Left lung (tissue), 10 donors: ENCODE data around the gene DCT. TPM values are rescaled to one million over a fixed set of nuclear protein-coding genes. Genes with fewer than 3 reads are reported as not detected.

Source experiments
- ATAC-seq: fragments of 200-7000 bp; cut with Tn5 transposase; one replicate; pipeline ENCODE4 v1.9.1; 2020; ENCODE audit warnings: moderate library complexity
- DNase-seq, 4 donors: peaks; one replicate each; pipeline ENCODE4 v3.0.0-alpha.2; 2013 to 2020
- H3K27ac ChIP-seq, 2 donors: fragments of 200-600 bp; sonication (generic) in 1 of 2; one replicate each; pipeline versions ENCODE4 v1.5.0 to v1.8.0; 2020 to 2021
- H3K27me3 ChIP-seq, 2 donors: fragments of 200-600 bp; sonication (generic) in 1 of 2; one replicate each; pipeline versions ENCODE4 v1.5.0 to v1.8.0; 2020 to 2021
- H3K36me3 ChIP-seq, 2 donors: fragments of 200-600 bp; sonication (generic) in 1 of 2; one replicate each; pipeline versions ENCODE4 v1.5.0 to v1.8.0; 2020 to 2021
- H3K4me1 ChIP-seq, 2 donors: fragments of 200-600 bp; one replicate each; pipeline ENCODE4 v1.8.0; 2021
- H3K4me3 ChIP-seq, 2 donors: fragments of 200-600 bp; sonication (generic) in 1 of 2; one replicate each; pipeline versions ENCODE4 v1.5.0 to v1.8.0; 2020 to 2021; ENCODE audit warnings: mild to moderate bottlenecking in 1 of 2
- H3K9me3 ChIP-seq, 2 donors: fragments of 200-600 bp; sonication (generic) in 1 of 2; one replicate each; pipeline versions ENCODE4 v1.5.0 to v1.8.0; 2020 to 2021
- intact Hi-C, 2 donors: fragments of 100-400 bp; cut with DNase I; formaldehyde crosslinking; loops; one replicate each; pipeline versions ENCODE4 v1.11.2 to v1.14.2; 2022
- polyA plus RNA-seq, 6 donors: library from polyadenylated mRNA; unstranded; fragments of 120-200 nt; gene quantifications; one replicate each; pipeline ENCODE4 v1.2.1, GENCODE V29; 2013; ENCODE audit not compliant: insufficient read length in 6 of 6
- total RNA-seq, 2 donors: library from RNA; stranded (reverse); fragmentation: NEBNext Ultra II Directional; extraction: Animal tissue kit (Norgen Biotek cat#: 25700); gene quantifications; one replicate each; pipeline ENCODE4 v1.2.1, GENCODE V29; 2021
- TF ChIP-seq, protein P1 (sequence below), 2 donors: fragments of 200-600 bp; sonication (generic) in 1 of 2; IDR thresholded peaks; one replicate each; pipeline versions ENCODE4 v1.5.0 to v1.8.0; 2021; ENCODE audit warnings: antibody characterized with exemption in 2 of 2
- donor health status: DM: no; HTN: yes; CAD: no.
- donor health status: DM: no; HTN: no; CAD: no.

The DCT gene
- total and polyA plus RNA-seq, 8 donors = 0.06 to 0.38 (median 0.31) TPM; not detected in 1

DNA sequence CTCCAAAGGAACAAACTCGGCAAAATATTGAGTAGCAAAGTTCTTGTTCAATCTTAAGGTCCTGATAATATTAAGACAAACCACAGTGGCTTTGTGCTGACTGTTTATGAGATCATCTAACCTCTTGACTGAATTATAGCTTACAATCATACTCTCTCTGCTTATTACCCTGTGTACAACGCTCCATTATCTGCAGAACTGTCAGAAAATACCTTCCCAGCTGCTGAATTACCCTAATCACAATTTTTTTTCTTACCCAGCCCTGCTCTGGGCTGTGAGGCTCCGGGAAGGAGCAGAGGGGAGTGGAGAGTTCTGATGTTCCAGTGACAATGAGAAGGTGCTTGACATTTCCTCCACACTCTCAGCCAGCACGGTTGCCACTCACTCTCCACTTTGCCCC, 64.8 kb downstream of the DCT start:
- Histone ChIP-seq H3K4me1 (no peaks in the 10 kb centered on the region), H3K36me3 (no peaks in the 10 kb centered on the region), H3K27ac (no peak overlapping the region), H3K27me3 (peaks cover 0 to 16% of the 10 kb centered on the region in 2 donors), H3K4me3 (no peak overlapping the region), H3K9me3 (peaks cover 0 to 2% of the 10 kb centered on the region in 2 donors)
- ATAC-seq (no peak), DNase-seq (no peak)
- intact Hi-C loops = no loop called here
- TF ChIP-seq, protein P1, sequence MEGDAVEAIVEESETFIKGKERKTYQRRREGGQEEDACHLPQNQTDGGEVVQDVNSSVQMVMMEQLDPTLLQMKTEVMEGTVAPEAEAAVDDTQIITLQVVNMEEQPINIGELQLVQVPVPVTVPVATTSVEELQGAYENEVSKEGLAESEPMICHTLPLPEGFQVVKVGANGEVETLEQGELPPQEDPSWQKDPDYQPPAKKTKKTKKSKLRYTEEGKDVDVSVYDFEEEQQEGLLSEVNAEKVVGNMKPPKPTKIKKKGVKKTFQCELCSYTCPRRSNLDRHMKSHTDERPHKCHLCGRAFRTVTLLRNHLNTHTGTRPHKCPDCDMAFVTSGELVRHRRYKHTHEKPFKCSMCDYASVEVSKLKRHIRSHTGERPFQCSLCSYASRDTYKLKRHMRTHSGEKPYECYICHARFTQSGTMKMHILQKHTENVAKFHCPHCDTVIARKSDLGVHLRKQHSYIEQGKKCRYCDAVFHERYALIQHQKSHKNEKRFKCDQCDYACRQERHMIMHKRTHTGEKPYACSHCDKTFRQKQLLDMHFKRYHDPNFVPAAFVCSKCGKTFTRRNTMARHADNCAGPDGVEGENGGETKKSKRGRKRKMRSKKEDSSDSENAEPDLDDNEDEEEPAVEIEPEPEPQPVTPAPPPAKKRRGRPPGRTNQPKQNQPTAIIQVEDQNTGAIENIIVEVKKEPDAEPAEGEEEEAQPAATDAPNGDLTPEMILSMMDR (IDR thresholded peaks at IDR 0.05) = no peak

DNA sequence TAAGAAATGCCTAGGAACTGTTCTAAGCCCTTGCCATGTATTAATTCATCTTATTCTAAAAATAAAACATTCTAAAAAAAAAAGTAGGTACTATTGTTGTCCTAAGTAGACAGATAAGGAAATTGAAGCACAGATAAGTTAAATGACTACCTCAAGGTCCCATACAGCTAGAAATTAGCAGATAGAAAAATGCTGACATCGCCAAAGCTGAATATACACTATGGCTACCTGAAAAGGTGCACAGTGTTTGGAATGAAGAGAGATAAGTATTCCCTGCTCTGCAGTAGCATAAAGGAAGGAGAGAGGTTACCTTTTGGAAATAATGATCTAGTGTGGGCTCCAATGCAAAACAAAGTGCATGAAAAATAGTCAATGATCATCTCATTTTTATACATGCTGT, 65.3 kb downstream of the DCT start:
- intact Hi-C loops = no loop called here

DNA sequence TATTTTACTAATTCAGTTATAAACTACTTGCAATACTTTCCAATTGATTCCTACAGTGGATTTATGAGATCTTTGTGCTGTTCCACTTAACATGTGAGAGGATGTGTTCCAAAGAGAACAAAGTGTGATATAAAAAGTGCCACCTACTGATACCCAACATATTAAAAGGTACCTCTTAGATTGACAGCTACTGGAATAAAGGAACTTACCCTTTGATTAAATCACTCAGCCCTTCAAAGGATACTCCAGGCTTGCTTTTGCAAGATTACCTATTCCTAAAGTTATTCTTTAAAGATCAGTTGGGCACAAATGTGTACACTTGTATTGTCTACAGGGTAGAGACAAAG, 65.9 kb downstream of the DCT start:
- TF ChIP-seq, protein P1 (IDR thresholded peaks at IDR 0.05) = no peak
- DNase-seq (no peak), ATAC-seq (no peak)
- intact Hi-C loops = no loop called here
- no peak overlapping the region for H3K27ac ChIP-seq
- no peak overlapping the region for H3K4me3 ChIP-seq
- H3K4me1 ChIP-seq = no peaks in the 10 kb centered on the region
- peaks cover 0 to 2% of the 10 kb centered on the region in 2 donors for H3K9me3 ChIP-seq
- peaks cover 0 to 16% of the 10 kb centered on the region in 2 donors for H3K27me3 ChIP-seq
- H3K36me3 ChIP-seq = no peaks in the 10 kb centered on the region

More for the DNA sequence above, 65.3 kb downstream of the DCT start:
- ATAC-seq (no peak), DNase-seq (no peak)
- Histone ChIP-seq H3K4me3 (no peak overlapping the region), H3K36me3 (no peaks in the 10 kb centered on the region), H3K27me3 (peaks cover 0 to 16% of the 10 kb centered on the region in 2 donors), H3K27ac (no peak overlapping the region), H3K4me1 (no peaks in the 10 kb centered on the region), H3K9me3 (peaks cover 0 to 2% of the 10 kb centered on the region in 2 donors)
- TF ChIP-seq, protein P1 (IDR thresholded peaks at IDR 0.05) = no peak

DNA sequence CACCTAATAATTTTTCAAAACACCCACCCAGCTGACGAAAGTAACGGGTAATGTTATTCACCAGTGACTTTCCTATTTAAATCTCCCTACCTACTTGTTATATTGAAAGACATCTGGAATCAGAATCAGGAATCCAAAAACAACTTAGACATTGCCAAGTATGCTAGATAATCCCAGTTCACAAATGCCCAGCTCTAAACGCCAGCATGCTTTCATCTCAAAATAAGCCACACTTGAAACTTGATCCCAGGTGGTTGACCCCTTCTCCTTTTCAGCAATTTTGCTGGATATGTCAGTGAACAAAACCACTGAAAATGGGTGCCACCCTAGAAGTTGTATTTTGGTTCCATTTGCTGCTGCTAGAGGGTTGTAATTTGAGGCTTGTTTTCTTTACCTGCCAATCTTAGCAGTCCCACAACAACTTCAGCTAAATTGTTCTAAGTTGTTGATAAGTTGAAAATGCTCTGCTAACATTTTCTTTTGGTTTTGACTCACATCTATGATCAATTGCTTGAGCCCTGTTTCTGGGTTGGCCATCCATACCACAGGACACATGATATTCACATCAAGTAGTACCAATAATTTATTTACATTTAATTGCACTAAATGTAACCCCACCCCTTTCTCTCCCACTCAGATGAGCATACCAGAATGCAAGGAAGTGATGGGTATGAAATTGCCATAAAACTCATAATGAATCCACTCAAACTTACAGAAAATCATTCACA, 66.4 kb downstream of the DCT start:
- Histone ChIP-seq H3K4me3 (no peak overlapping the region), H3K27ac (no peak overlapping the region), H3K9me3 (peaks cover 0 to 2% of the 10 kb centered on the region in 2 donors), H3K36me3 (no peaks in the 10 kb centered on the region), H3K27me3 (peaks cover 0 to 16% of the 10 kb centered on the region in 2 donors), H3K4me1 (no peaks in the 10 kb centered on the region)
- no peak for ATAC-seq
- DNase-seq = no peak
- TF ChIP-seq, protein P1 (IDR thresholded peaks at IDR 0.05) = no peak
- intact Hi-C loops = no loop called here

DNA sequence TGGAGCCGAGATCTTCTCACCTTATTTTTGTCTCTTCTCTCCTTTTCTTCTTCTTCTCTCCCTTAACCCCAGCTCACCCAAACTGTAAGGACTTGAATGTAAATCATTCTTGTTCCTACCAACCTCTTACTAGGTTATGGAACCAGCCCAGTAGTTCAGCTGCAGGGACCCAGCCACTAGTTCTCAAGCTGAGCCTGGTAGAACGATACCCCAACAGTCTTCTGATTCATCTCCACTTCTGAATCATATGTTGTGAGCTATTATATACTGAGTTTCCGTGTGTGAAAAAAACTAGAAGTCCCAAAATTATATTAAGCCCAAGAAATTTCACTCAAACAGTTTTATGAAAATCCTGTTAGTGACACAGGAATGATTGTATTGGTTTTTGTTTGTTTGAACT, 67.7 kb downstream of the DCT start:
- no peaks in the 10 kb centered on the region for H3K36me3 ChIP-seq
- intact Hi-C loops = no loop called here
- no peaks in the 10 kb centered on the region for H3K9me3 ChIP-seq
- TF ChIP-seq, protein P1 (IDR thresholded peaks at IDR 0.05) = no peak
- ATAC-seq = no peak
- H3K27me3 ChIP-seq = peaks cover 0 to 16% of the 10 kb centered on the region in 2 donors
- no peak for DNase-seq
- H3K4me3 ChIP-seq = no peak overlapping the region
- H3K27ac ChIP-seq = no peak overlapping the region
- H3K4me1 ChIP-seq = no peaks in the 10 kb centered on the region
